H1 (cell line): ENCODE results near the gene DDR1. TPM values are rescaled to one million over a fixed set of nuclear protein-coding genes. Genes with fewer than 3 reads are reported as not detected.

ENCODE experiments used
- CTCF ChIA-PET: fragments of 300-600 bp; sonication (Branson Sonifier 250); formaldehyde crosslinking; loops from one replicate; lab custom pipeline; 2021; ENCODE audit not compliant: partially characterized antibody; lab: Charles Lee
- POLR2A ChIA-PET: fragments of 300-600 bp; sonication (Branson Sonifier 250); formaldehyde crosslinking; loops from one replicate; lab custom pipeline; 2021; ENCODE audit warnings: inconsistent platforms; ENCODE audit not compliant: partially characterized antibody; lab: Charles Lee
- DNase-seq, 2 experiments: peaks; one replicate each; pipeline versions ENCODE4 v3.0.0 to v3.0.0-alpha.2; 2010 to 2022; ENCODE audit warnings: low spot score in 2 of 2, low read depth in 1 of 2, mixed read lengths in 1 of 2
- FAIRE-seq: peaks from 2 replicates; lab custom pipeline; 2011; peaks lifted over from hg19 to GRCh38; lab: Jason Lieb, UNC
- H2AFZ ChIP-seq: 2 replicates; pipeline ENCODE4 v1.8.1; 2012; ENCODE audit warnings: low read length, inconsistent platforms
- H2AK5ac ChIP-seq: 2 replicates; pipeline ENCODE4 v1.6.1; 2013; ENCODE audit warnings: low read depth, low read length
- H2BK120ac ChIP-seq: replicated peaks from 2 replicates; pipeline ENCODE3; 2013; ENCODE audit warnings: low read depth, low read length, inconsistent platforms
- H2BK12ac ChIP-seq: 2 replicates; pipeline ENCODE4 v1.6.1; 2013; ENCODE audit warnings: low read depth, low read length
- H2BK15ac ChIP-seq: 2 replicates; pipeline ENCODE4 v1.6.1; 2013; ENCODE audit warnings: low read length
- H2BK20ac ChIP-seq: 2 replicates; pipeline ENCODE4 v1.6.1; 2013; ENCODE audit warnings: low read length
- H2BK5ac ChIP-seq: 2 replicates; pipeline ENCODE4 v1.6.1; 2013; ENCODE audit warnings: low read depth, low read length
- H3K14ac ChIP-seq: 2 replicates; pipeline ENCODE4 v1.6.1; 2013; ENCODE audit warnings: inconsistent platforms; ENCODE audit not compliant: insufficient read length
- H3K18ac ChIP-seq: 2 replicates; pipeline ENCODE4 v1.6.1; 2013; ENCODE audit warnings: low read length; ENCODE audit errors: extremely low read depth
- H3K23ac ChIP-seq: 2 replicates; pipeline ENCODE4 v1.6.1; 2013; ENCODE audit warnings: inconsistent platforms; ENCODE audit not compliant: insufficient read length
- H3K23me2 ChIP-seq: 2 replicates; pipeline ENCODE4 v1.6.1; 2013; ENCODE audit warnings: low read depth, low read length
- H3K27ac ChIP-seq: 2 replicates; pipeline ENCODE4 v1.6.1; 2011; ENCODE audit warnings: low read depth, low read length, inconsistent platforms
- H3K27me3 ChIP-seq, 4 experiments: replicated peaks in 1 of 4; 1 replicate in 1 of 4; 2 replicates in 3 of 4; pipeline versions ENCODE4 v1.6.1 to v1.8.1; 2011 to 2013; ENCODE audit warnings: low read length in 3 of 4, mild to moderate bottlenecking in 3 of 4, inconsistent platforms in 2 of 4, mixed read lengths in 2 of 4, moderate library complexity in 1 of 4; ENCODE audit not compliant: control insufficient read depth in 3 of 4, insufficient read depth in 3 of 4; ENCODE audit errors: extremely low read depth in 1 of 4
- H3K36me3 ChIP-seq, 4 experiments: 2 replicates each; pipeline versions ENCODE4 v1.6.1 to v1.8.1; 2011 to 2013; ENCODE audit warnings: mild to moderate bottlenecking in 4 of 4, low read length in 3 of 4, moderate library complexity in 2 of 4, control low read depth in 1 of 4, inconsistent platforms in 1 of 4; ENCODE audit not compliant: insufficient read depth in 4 of 4, control insufficient read depth in 2 of 4
- H3K4ac ChIP-seq: replicated peaks from 2 replicates; pipeline ENCODE3; 2013; ENCODE audit warnings: low read length, low read depth, mixed read lengths, inconsistent platforms; ENCODE audit not compliant: insufficient read length
- H3K4me1 ChIP-seq, 4 experiments: replicated peaks in 1 of 4; 1 replicate in 1 of 4; 2 replicates in 3 of 4; pipeline versions ENCODE4 v1.6.1 to v1.8.1; 2011 to 2013; ENCODE audit warnings: low read length in 3 of 4, inconsistent platforms in 2 of 4, mixed read lengths in 1 of 4; ENCODE audit not compliant: insufficient read depth in 4 of 4, control insufficient read depth in 3 of 4
- H3K4me2 ChIP-seq, 2 experiments: 2 replicates each; pipeline versions ENCODE4 v1.6.1 to v1.8.1; 2011 to 2013; ENCODE audit warnings: low read depth in 2 of 2, low read length in 2 of 2, control low read depth in 1 of 2, inconsistent platforms in 1 of 2, mild to moderate bottlenecking in 1 of 2; ENCODE audit not compliant: insufficient read depth in 1 of 2
- H3K4me3 ChIP-seq, 4 experiments: fragments of 200-600, 300-600 bp in 1 of 4; sonication (generic), shearing (Covaris generic), sonication (Bioruptor Twin) in 1 of 4; 2 replicates each; pipeline versions ENCODE4 v1.5.1 to v1.8.1; 2011 to 2016; ENCODE audit warnings: low read length in 4 of 4, low read depth in 3 of 4, control low read depth in 2 of 4, inconsistent platforms in 2 of 4, mild to moderate bottlenecking in 2 of 4, mixed read lengths in 1 of 4, moderate library complexity in 1 of 4; ENCODE audit not compliant: insufficient read depth in 2 of 4; ENCODE audit errors: extremely low read depth in 1 of 4
- H3K56ac ChIP-seq: replicated peaks from 2 replicates; pipeline ENCODE3; 2013; ENCODE audit warnings: low read depth, mild to moderate bottlenecking, mixed read lengths, low read length, inconsistent platforms; ENCODE audit not compliant: insufficient read length
- H3K79me1 ChIP-seq: 2 replicates; pipeline ENCODE4 v1.6.1; 2013; ENCODE audit warnings: low read depth, low read length, control low read depth
- H3K79me2 ChIP-seq, 2 experiments: 2 replicates each; pipeline versions ENCODE4 v1.6.1 to v1.8.1; 2012 to 2013; ENCODE audit warnings: low read length in 2 of 2, mild to moderate bottlenecking in 2 of 2, inconsistent platforms in 1 of 2; ENCODE audit not compliant: insufficient read depth in 2 of 2, control insufficient read depth in 1 of 2
- H3K9ac ChIP-seq, 4 experiments: replicated peaks in 1 of 4; 1 replicate in 1 of 4; 2 replicates in 3 of 4; pipeline versions ENCODE4 v1.6.1 to v1.8.1; 2011 to 2013; ENCODE audit warnings: low read depth in 3 of 4, low read length in 3 of 4, control low read depth in 2 of 4, mild to moderate bottlenecking in 2 of 4, moderate library complexity in 2 of 4, inconsistent platforms in 1 of 4; ENCODE audit errors: extremely low read depth in 1 of 4
- H3K9me3 ChIP-seq, 2 experiments: 2 replicates each; pipeline versions ENCODE4 v1.6.1 to v1.8.1; 2012 to 2013; ENCODE audit warnings: mild to moderate bottlenecking in 2 of 2, moderate library complexity in 2 of 2, control low read depth in 1 of 2, inconsistent platforms in 1 of 2, low read depth in 1 of 2, low read length in 1 of 2, mixed read lengths in 1 of 2; ENCODE audit not compliant: insufficient read depth in 2 of 2
- H4K20me1 ChIP-seq, 2 experiments: replicated peaks in 1 of 2; 2 replicates each; pipeline versions ENCODE3 to v1.8.1; 2011 to 2013; ENCODE audit warnings: inconsistent platforms in 2 of 2, low read length in 2 of 2, mild to moderate bottlenecking in 1 of 2; ENCODE audit not compliant: insufficient read depth in 2 of 2, control insufficient read depth in 1 of 2
- H4K5ac ChIP-seq: 2 replicates; pipeline ENCODE4 v1.6.1; 2013; ENCODE audit warnings: low read length, low read depth, mixed read lengths, inconsistent platforms; ENCODE audit not compliant: insufficient read length
- H4K8ac ChIP-seq: 2 replicates; pipeline ENCODE4 v1.8.0; 2013; ENCODE audit warnings: mild to moderate bottlenecking, moderate library complexity, low read length, inconsistent platforms; ENCODE audit not compliant: insufficient read depth; ENCODE audit errors: extremely low read depth
- H4K91ac ChIP-seq: replicated peaks from 2 replicates; pipeline ENCODE3; 2013; ENCODE audit warnings: low read length, mixed read lengths, inconsistent platforms; ENCODE audit not compliant: insufficient read length
- E2F6 ChIP-seq: IDR thresholded peaks from 2 replicates; pipeline ENCODE4 v1.6.1; 2012; ENCODE audit warnings: inconsistent platforms
- WGBS, 2 experiments: shearing (Covaris generic) in 1 of 2; methylation state at CpG; one replicate each; pipeline versions ENCODE4 v1.1.6 to v1.1.7; 2013 to 2015; ENCODE audit warnings: low lambda C conversion rate in 2 of 2, mixed read lengths in 2 of 2, inconsistent platforms in 1 of 2, low coverage in 1 of 2, missing lambda C conversion rate in 1 of 2; ENCODE audit not compliant: insufficient replicate concordance in 2 of 2, insufficient coverage in 1 of 2, insufficient read length in 1 of 2; ENCODE audit errors: extremely low coverage in 1 of 2, missing lambda C conversion rate in 1 of 2; 5-methylcytosine and 5-hydroxymethylcytosine counted together
- polyA plus RNA-seq, 7 experiments: library from polyadenylated mRNA; depleted of rRNA in 3 of 7; stranded (reverse) in 5 of 7; unstranded in 2 of 7; fragments of >200 nt in 5 of 7; fragments of 200-250 nt in 2 of 7; gene quantifications; 1 replicate in 5 of 7; 2 replicates in 1 of 7; 4 replicates in 1 of 7; pipeline versions ENCODE4 v1.2.1 to v1.2.3, GENCODE V29; 2011 to 2013; ENCODE audit warnings: missing spikeins in 2 of 7, mixed read lengths in 2 of 7
- total RNA-seq: library from RNA; stranded (reverse); fragmentation: NEBNext Ultra II Directional; extraction: Animal tissue kit (Norgen Biotek cat#: 25700); gene quantifications from 2 replicates; pipeline ENCODE4 v1.2.1, GENCODE V29; 2021

DDR1 gene
- total and polyA plus RNA-seq, 2 of the 8 experiments (the other 6 are each of a cell fraction or from before 2014, with no cell fraction given) = 99.4 to 181 TPM

GRCh38 chr6:30945281-30945680 is 61.0 kb downstream of the DDR1 start:
- DNase-seq (no peak), FAIRE-seq (no peak)
- Histone ChIP-seq H3K23ac (no peak overlapping the region), H2BK5ac (no peak overlapping the region), H3K36me3 (no peaks in the 10 kb centered on the region), H3K9ac (no peak overlapping the region), H2AK5ac (no peak overlapping the region), H2BK15ac (no peak overlapping the region), H2AFZ (no peak overlapping the region), H3K14ac (no peak overlapping the region), H2BK12ac (no peak overlapping the region), H3K27ac (no peak overlapping the region), H4K8ac (no peak overlapping the region), H3K9me3 (no peaks in the 10 kb centered on the region), H4K91ac (no peak overlapping the region), H3K27me3 (no peaks in the 10 kb centered on the region), H3K56ac (no peak overlapping the region), H2BK20ac (no peak overlapping the region), H2BK120ac (no peak overlapping the region), H3K23me2 (no peaks in the 10 kb centered on the region; the same call in 1 of the 2 replicates), H3K4ac (no peak overlapping the region), H3K18ac (no peak overlapping the region), H3K79me2 (no peaks in the 10 kb centered on the region), H4K20me1 (no peaks in the 10 kb centered on the region), H3K79me1 (no peaks in the 10 kb centered on the region), H4K5ac (no peak overlapping the region), H3K4me2 (no peak overlapping the region), H3K4me3 (no peak overlapping the region), H3K4me1 (peaks cover 6 to 9% (median 8%) of the 10 kb centered on the region in 4 experiments)
- no peak for TF ChIP-seq E2F6
- WGBS, 2 experiments = 89% methylated on average over 5 of the region's 5 CpGs; no CpG with 5 or more reads in 1 of the 2 experiments
- ChIA-PET POLR2A (interaction anchor here (0.6 to 1.4 kb wide), 2 partner anchors 9 to 346 kb away, joined by 3 to 5 read pairs; no protein-coding TSS in a partner anchor), CTCF (interaction anchor here (0.7 to 1.9 kb wide), 9 partner anchors 10 to 284 kb away, joined by 3 to 7 read pairs (median 4); no protein-coding TSS in a partner anchor)
